B cell (primary cell): ENCODE measurements around the gene ELMO1. TPM values are rescaled to one million over a fixed set of nuclear protein-coding genes. Genes with fewer than 3 reads are reported as not detected.

ENCODE experiments used
- ATAC-seq: fragments of 200-7000 bp; cut with Tn5 transposase; one replicate; pipeline ENCODE4 v1.10.0; 2021; ENCODE audit warnings: low read depth, mild to moderate bottlenecking, moderate number of reproducible peaks, moderate library complexity
- CTCF ChIA-PET: fragments of 350-600 bp; sonication (Branson Sonifier 250); formaldehyde crosslinking; loops from one replicate; lab custom pipeline; 2021; ENCODE audit warnings: antibody characterized with exemption, inconsistent platforms; lab: Charles Lee
- POLR2A ChIA-PET: fragments of 350-600 bp; sonication (Branson Sonifier 250); formaldehyde crosslinking; loops from one replicate; lab custom pipeline; 2021; ENCODE audit warnings: antibody characterized with exemption; lab: Charles Lee
- DNase-seq: peaks from one replicate; pipeline ENCODE4 v3.0.0; 2013
- H2AFZ ChIP-seq: 2 replicates; pipeline ENCODE4 v1.6.1; 2012; ENCODE audit warnings: mild to moderate bottlenecking, low read depth, low read length; ENCODE audit not compliant: insufficient read depth, poor library complexity, severe bottlenecking
- H3K27ac ChIP-seq, 2 donors: 1 replicate in 1 of 2; 2 replicates in 1 of 2; pipeline ENCODE4 v1.5.1; 2012 to 2013; ENCODE audit warnings: low read length in 2 of 2, mild to moderate bottlenecking in 2 of 2, moderate library complexity in 1 of 2
- H3K27me3 ChIP-seq, 4 experiments: fragments of 200-600 bp in 1 of 4; sonication (generic) in 1 of 4; replicated peaks in 1 of 4; 1 replicate in 2 of 4; 2 replicates in 2 of 4; pipeline versions ENCODE4 v1.6.1 to v1.7.0; 2013 to 2016; ENCODE audit warnings: low read length in 3 of 4, mild to moderate bottlenecking in 2 of 4, mixed read lengths in 1 of 4, moderate library complexity in 1 of 4; ENCODE audit not compliant: insufficient read depth in 4 of 4, control insufficient read depth in 3 of 4; ENCODE audit errors: control extremely low read depth in 1 of 4
- H3K36me3 ChIP-seq, 2 experiments: replicated peaks in 1 of 2; 1 replicate in 1 of 2; 2 replicates in 1 of 2; pipeline versions ENCODE4 v1.6.1 to v1.7.1; 2013; ENCODE audit warnings: low read length in 1 of 2; ENCODE audit not compliant: insufficient read depth in 2 of 2, control insufficient read depth in 1 of 2; ENCODE audit errors: control extremely low read depth in 1 of 2, extremely low read depth in 1 of 2
- H3K4me1 ChIP-seq, 2 donors: fragments of 200-600 bp in 1 of 2; sonication (generic) in 1 of 2; 1 replicate in 1 of 2; 2 replicates in 1 of 2; pipeline versions ENCODE4 v1.5.1 to v1.6.1; 2013 to 2017; ENCODE audit warnings: low read length in 2 of 2; ENCODE audit not compliant: control insufficient read depth in 2 of 2, insufficient read depth in 2 of 2
- H3K4me2 ChIP-seq: replicated peaks from 2 replicates; pipeline ENCODE3; 2012; ENCODE audit warnings: mild to moderate bottlenecking, low read depth, low read length; ENCODE audit not compliant: poor library complexity, severe bottlenecking
- H3K4me3 ChIP-seq, 5 experiments: fragments of 200-600 bp in 1 of 5; sonication (generic) in 1 of 5; 1 replicate in 3 of 5; 2 replicates in 2 of 5; pipeline versions ENCODE4 v1.5.1 to v1.7.0; 2011 to 2016; ENCODE audit warnings: low read length in 4 of 5, mild to moderate bottlenecking in 4 of 5, low read depth in 2 of 5, control low read depth in 1 of 5, moderate library complexity in 1 of 5; ENCODE audit not compliant: insufficient read depth in 1 of 5; ENCODE audit errors: control extremely low read depth in 1 of 5, extremely low read depth in 1 of 5
- H3K79me2 ChIP-seq: fragments of 200-600 bp; sonication (generic); one replicate; pipeline ENCODE4 v1.6.0; 2016; ENCODE audit warnings: low read length; ENCODE audit not compliant: control insufficient read depth, insufficient read depth
- H3K9ac ChIP-seq: fragments of 200-600 bp; sonication (generic); 2 replicates; pipeline ENCODE4 v1.6.1; 2017; ENCODE audit warnings: mild to moderate bottlenecking, low read length, moderate library complexity
- H3K9me3 ChIP-seq, 3 donors: one replicate each; pipeline versions ENCODE4 v1.6.1 to v1.7.1; 2013; ENCODE audit warnings: low read length in 2 of 3; ENCODE audit not compliant: control insufficient read depth in 2 of 3, insufficient read depth in 1 of 3; ENCODE audit errors: control extremely low read depth in 1 of 3
- H4K20me1 ChIP-seq: 2 replicates; pipeline ENCODE4 v1.6.0; 2012; ENCODE audit warnings: mild to moderate bottlenecking, low read length; ENCODE audit not compliant: insufficient read depth, control insufficient read depth, poor library complexity, severe bottlenecking
- H3K27ac Mint-ChIP-seq: one replicate; pipeline ENCODE4 v1.8.0; 2021; ENCODE audit warnings: mixed read lengths
- H3K27me3 Mint-ChIP-seq: one replicate; pipeline ENCODE4 v1.8.0; 2021; ENCODE audit warnings: mixed read lengths
- H3K4me1 Mint-ChIP-seq: one replicate; pipeline ENCODE4 v1.8.0; 2021; ENCODE audit warnings: mixed read lengths
- H3K4me3 Mint-ChIP-seq: one replicate; pipeline ENCODE4 v1.8.0; 2021; ENCODE audit warnings: mixed read lengths
- H3K9me3 Mint-ChIP-seq: one replicate; pipeline ENCODE4 v1.8.0; 2022; ENCODE audit warnings: mixed read lengths; ENCODE audit not compliant: insufficient read depth
- CTCF ChIP-seq: fragments of 200-600 bp; IDR thresholded peaks from one replicate; pipeline ENCODE4 v1.8.0; 2022; ENCODE audit warnings: antibody characterized with exemption, mild to moderate bottlenecking
- EZH2 ChIP-seq: IDR thresholded peaks from 2 replicates; pipeline ENCODE4 v1.6.1; 2012; ENCODE audit warnings: borderline replicate concordance, low read depth, mild to moderate bottlenecking, moderate library complexity, low read length; ENCODE audit not compliant: insufficient read depth, poor library complexity, severe bottlenecking
- WGBS: methylation state at CpG from one replicate; pipeline ENCODE4 v1.1.5; 2013; ENCODE audit warnings: missing lambda C conversion rate; ENCODE audit not compliant: insufficient coverage; 5-methylcytosine and 5-hydroxymethylcytosine counted together
- intact Hi-C: fragments of 100-400 bp; cut with micrococcal nuclease; formaldehyde crosslinking; loops from one replicate; pipeline ENCODE4 v1.10.0; 2022
- polyA plus RNA-seq: library from polyadenylated mRNA; depleted of rRNA; stranded (reverse); fragments of >200 nt; gene quantifications from 2 replicates; pipeline ENCODE4 v1.2.3, GENCODE V29; 2012
- total RNA-seq, 2 donors: library from RNA; stranded (reverse); fragments of 120-200 nt in 1 of 2; gene quantifications; 1 replicate in 1 of 2; 2 replicates in 1 of 2; pipeline versions ENCODE4 v1.2.3 to v1.2.4, GENCODE V29; 2013 to 2022

The ELMO1 gene
- total and polyA plus RNA-seq, 2 donors (not counting 1 experiment from before 2014, with no cell fraction given): 44.7 to 177 TPM

DNA sequence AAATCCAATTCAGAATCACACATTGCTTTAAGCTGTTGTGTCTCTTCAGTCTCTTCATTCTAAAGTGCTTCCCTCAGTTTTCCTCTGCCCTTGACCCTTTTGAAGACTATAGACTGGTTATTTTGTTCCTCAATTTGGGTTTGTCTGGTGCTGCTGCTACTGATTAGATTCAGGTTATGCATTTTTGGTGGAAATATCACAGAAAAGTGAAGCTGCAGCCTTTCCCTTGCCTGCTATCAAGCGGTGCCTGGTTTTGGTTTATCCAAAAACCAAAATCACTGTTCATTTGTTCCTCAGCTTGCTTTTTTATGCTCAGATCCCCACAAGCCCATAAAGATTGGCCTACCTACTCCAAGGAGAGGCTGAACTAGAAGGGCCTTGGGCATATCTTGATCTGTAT is 55.2 kb downstream of the ELMO1 start:
- Histone ChIP-seq H3K79me2 (peaks cover 85% of the 10 kb centered on the region), H3K9me3 (no peaks in the 10 kb centered on the region), H3K36me3 (no peaks in the 10 kb centered on the region), H3K9ac (no peak overlapping the region), H3K27ac (peak overlapping the region in 1 of 2 donors; percentile 13), H3K4me2 (no peak overlapping the region), H3K4me1 (peaks cover 42 to 54% of the 10 kb centered on the region in 2 donors), H3K27me3 (no peaks in the 10 kb centered on the region), H2AFZ (no peak overlapping the region), H4K20me1 (peaks cover 59% of the 10 kb centered on the region), H3K4me3 (no peak overlapping the region)
- TF ChIP-seq CTCF (no peak), EZH2 (no peak)
- intact Hi-C loops: no loop called here
- 100% methylated on average over 1 of the region's 1 CpG for WGBS
- Mint-ChIP-seq H3K9me3 (no peaks in the 10 kb centered on the region), H3K27me3 (no peaks in the 10 kb centered on the region), H3K4me3 (no peak overlapping the region), H3K27ac (peak overlapping the region; percentile 57), H3K4me1 (peaks cover 73% of the 10 kb centered on the region)
- ATAC-seq: no peak
- ChIA-PET POLR2A (no interaction called here), CTCF (interaction anchor here (1.3 to 1.8 kb wide), 2 partner anchors 40 to 56 kb away, joined by 4 to 6 read pairs; partner anchors contain the start of gene ELMO1)
- no peak for DNase-seq

DNA sequence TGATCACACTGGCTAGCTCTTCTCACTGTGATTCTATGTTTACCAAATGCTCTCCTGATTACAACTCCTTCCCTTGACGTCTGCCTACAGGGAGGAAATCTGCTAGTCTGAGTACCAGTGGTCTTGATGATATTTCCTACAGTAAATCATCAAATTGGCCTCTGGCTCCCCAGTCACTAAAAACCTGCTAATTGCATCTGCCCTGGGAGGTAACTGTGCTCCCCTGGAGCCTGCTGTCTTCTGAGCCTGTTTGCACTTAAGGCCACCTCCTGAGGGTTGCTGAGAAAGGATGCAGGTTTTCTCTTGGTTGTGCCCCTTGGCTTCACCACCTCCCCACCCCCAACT is 56.0 kb downstream of the ELMO1 start:
- Histone ChIP-seq H3K4me2 (peak overlapping the region; percentile 43), H3K9me3 (no peaks in the 10 kb centered on the region), H3K79me2 (peaks cover 83% of the 10 kb centered on the region), H3K4me3 (no peak overlapping the region), H3K4me1 (peaks cover 42 to 54% of the 10 kb centered on the region in 2 donors), H2AFZ (no peak overlapping the region), H3K36me3 (no peaks in the 10 kb centered on the region), H3K9ac (no peak overlapping the region), H4K20me1 (peaks cover 56% of the 10 kb centered on the region), H3K27ac (peak overlapping the region; percentile 8 to 38), H3K27me3 (no peaks in the 10 kb centered on the region)
- ATAC-seq (no peak), DNase-seq (no peak)
- H3K27ac Mint-ChIP-seq: peak overlapping the region; percentile 33
- peak overlapping the region; percentile 8 for H3K4me3 Mint-ChIP-seq
- no peak for TF ChIP-seq EZH2
- no peak for TF ChIP-seq CTCF
- intact Hi-C loops: no loop called here
- no peaks in the 10 kb centered on the region for H3K27me3 Mint-ChIP-seq
- CTCF ChIA-PET: interaction anchor here (1.8 kb wide), 1 partner anchor 57 kb away, joined by 6 read pairs; the partner anchor contains the start of gene ELMO1
- 40% methylated on average over 1 of the region's 1 CpG for WGBS
- POLR2A ChIA-PET: no interaction called here
- peaks cover 72% of the 10 kb centered on the region for H3K4me1 Mint-ChIP-seq
- H3K9me3 Mint-ChIP-seq: no peaks in the 10 kb centered on the region
